Cortex of kidney (tissue), 1 donor: ENCODE data around the gene TMEM178B.
"Not testable (repeated sequence)": the region's sequence is repeated elsewhere in the genome, so short reads cannot be mapped to it uniquely, and the experiment has no call there.

Experiments
- DNase-seq: peaks from one replicate; lab custom pipeline; 2025; lab: John Stamatoyannopoulos, UW

Gene TMEM178B

DNA sequence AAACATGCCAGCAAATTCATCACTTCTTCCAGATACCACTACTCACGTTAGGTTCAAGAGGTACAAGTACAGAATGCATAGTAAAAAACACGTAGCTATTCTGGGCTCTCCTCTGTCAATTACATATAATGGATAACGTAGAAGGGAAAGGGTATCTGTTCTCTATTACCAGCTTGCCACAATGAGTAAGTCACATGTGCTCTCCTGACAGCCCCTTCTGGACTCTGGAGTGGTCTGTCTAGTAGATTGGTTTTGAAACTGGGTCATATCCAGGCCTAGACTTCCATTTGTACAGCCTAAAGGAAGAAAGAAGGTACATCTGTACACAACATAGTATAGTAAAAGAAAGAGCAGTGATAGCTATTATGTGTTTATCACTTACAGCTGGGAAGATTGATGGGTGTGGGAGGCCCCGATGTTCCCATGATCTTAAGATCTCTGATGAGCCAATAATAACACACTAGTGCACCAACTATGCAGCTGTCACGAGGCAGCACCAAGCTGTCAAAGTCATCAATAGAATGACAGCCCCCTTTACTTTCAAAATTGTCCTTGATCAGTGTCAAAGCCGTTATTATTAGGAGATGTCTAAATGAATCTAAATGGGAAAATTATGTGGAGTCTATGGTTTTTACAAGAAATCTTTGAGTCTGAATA is 315.4 kb downstream of the TMEM178B start:
- no peak for DNase-seq

- DNase-seq: no peak
Observed at GRCh38 chr7:141390339-141390738, 316.5 kb downstream of the TMEM178B start.

DNA sequence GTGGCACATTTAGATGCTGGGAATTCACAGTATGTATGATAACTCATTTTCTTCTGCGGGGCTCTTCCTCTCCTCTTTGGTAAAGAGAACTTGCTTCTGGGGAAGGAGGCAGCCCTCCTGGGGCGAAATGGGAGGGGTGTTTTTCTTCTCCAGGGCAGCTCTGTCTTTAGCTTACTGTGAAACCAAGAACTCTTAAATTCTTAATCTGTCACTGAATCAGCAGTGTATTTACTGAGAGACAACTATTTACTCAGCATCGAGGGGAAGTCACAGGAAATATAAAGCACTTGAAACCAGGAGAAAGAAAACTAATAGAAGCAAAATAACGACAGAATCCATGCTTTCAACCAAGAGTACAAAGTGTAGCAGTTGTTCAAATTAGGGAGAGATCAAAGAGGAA is 319.2 kb downstream of the TMEM178B start:
- DNase-seq: no peak

- DNase-seq: no peak
Observed at GRCh38 chr7:141397236-141398163, 323.6 kb downstream of the TMEM178B start.

DNA sequence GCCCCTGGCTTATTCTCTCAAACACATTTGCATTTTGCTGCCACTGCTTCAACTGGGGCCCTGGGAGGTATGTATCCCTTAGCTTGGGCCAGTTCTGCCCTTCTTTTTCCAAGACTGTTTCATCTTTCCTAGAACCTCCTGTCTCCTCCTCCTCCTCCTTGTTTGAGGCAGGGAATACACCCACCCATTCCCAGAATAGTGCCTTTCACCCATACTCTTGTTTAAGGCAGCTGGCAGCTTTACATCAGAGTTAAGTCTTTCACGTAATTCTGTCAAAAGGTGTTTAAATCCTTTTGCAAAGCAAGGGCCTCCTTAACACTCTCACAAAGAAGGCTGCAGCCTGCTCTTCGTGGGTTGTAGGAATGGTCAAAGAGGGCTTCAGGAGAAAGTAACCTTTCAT is 326.5 kb downstream of the TMEM178B start:
- no peak for DNase-seq

GRCh38 chr7:141402277-141402996 is 328.6 kb downstream of the TMEM178B start:
- DNase-seq: no peak

DNA sequence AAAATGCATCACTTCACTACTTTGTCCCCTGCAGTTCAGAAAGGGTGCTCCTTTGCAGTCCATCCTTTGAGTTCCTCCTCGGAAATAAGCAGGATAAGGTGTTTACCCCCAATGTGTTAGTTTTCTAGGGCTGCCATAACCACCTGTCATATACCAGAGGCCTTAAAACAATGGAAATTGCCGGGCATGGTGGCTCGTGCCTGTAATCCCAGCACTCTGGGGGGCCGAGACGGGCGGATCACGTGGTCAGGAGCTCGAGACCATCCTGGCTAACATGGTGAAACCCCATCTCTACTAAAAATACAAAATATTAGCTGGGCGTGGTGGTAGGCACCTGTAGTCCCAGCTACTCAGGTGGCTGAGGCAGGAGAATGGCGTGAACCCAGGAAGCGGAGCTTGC is 330.0 kb downstream of the TMEM178B start:
- not testable (repeated sequence) for DNase-seq

DNA sequence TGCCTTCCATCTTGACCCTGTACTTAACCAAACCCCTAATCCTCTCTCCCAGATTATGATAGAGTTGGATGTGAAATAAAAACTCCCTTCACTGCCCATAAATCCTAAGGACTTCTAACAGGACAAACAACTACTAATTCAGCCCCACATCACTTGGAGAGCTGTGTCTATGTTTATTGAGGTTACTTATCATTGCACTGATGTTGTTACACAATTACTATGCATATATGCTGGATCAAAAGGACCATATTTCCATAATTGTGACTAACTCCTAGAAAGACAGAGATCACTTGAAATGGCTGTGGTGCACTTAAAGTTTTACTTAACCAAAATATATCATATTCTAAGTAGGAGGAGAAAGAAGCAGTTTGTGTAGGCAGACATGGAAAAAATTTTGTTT is 332.5 kb downstream of the TMEM178B start:
- no peak for DNase-seq

DNA sequence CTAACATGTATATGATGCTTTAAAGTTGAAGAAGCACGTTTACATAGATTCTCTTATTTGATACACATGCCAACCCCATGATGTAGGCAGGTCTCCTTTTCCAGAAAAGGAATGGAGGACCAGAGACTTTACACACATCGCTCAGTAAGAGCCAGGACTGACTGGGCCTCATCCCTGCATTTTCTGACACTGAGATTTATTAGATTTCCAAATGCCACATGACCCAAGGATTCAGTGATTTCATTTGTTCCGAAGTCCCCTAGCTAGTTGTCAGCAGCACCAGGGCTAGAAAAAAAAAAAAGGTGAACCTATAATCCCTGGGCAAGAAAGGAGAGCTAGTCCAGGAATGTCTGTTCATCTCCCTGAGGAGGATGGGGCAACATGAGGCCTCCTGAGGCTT is 334.0 kb downstream of the TMEM178B start:
- no peak for DNase-seq

GRCh38 chr7:141408440-141408839 is 334.6 kb downstream of the TMEM178B start:
- no peak for DNase-seq

DNA sequence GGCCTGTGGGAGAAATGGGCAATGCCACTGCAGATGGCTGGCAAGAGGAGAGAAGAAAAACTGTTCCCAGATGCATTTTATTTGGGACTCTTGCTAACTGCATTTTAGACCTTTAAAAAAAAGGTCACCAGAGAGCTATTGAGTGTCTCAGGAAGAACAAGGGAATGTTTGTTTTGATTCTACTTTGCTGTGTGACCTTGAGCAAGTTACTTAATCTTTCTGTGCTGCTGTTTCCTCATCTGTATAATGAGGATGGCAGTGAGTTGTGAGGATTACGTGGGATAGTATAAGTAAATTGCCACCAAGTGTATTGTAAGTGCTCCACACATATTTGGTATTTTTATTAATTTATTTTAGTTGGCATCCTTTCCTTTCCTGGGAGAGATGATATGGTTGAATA is 335.4 kb downstream of the TMEM178B start:
- DNase-seq: no peak

GRCh38 chr7:141409801-141410329 is 336.0 kb downstream of the TMEM178B start:
- DNase-seq: no peak

- DNase-seq: no peak
Observed at GRCh38 chr7:141410353-141411000, 336.6 kb downstream of the TMEM178B start.

DNA sequence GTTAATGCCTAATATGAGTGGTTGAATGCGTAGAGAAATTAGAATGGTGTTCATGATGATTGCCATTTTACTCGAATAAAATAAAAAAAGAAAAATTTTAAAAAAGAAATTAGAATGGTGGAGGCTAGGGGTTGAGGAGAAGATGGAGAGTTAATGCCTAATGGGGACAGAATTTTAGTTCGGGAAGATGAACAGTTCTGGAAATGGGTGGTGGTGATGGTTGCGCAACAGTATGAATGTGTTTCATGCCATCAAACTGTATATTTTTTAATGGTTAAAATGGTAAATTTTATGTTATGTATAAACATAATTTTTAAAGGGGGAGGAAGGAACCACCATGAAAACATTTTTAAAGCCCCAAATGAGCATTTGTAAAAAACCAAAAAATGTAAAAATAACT is 337.3 kb downstream of the TMEM178B start:
- DNase-seq: no peak

GRCh38 chr7:141415999-141416398 is 342.1 kb downstream of the TMEM178B start:
- DNase-seq: no peak

DNA sequence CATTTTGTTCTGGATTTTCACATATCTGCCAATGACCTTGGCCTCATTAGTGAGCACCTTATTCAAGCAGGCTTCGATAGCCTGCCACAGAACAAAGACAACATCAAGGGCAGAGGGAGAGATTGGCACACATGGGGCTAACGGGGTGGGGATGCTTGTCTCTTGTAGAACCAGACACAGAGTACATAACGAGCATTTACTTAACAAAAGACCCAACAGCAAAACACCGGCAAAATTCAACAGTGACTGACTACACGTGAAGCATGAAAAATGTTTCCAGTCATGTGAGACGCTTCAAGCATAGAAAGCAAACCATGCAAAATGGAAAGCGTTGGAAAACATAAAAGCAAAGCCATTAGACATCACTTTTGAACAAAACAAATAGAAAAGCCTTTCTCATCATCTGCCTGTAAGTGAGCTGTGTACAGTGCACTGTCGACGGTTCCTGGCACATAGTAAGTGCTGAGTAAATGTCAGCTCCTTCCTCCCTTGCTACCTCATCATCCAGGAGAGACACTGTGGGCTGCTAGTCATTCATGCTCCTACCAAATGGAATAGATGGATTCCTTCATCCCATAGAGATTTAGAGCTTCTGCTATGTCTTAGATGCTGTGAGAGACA is 342.9 kb downstream of the TMEM178B start:
- DNase-seq: no peak

DNA sequence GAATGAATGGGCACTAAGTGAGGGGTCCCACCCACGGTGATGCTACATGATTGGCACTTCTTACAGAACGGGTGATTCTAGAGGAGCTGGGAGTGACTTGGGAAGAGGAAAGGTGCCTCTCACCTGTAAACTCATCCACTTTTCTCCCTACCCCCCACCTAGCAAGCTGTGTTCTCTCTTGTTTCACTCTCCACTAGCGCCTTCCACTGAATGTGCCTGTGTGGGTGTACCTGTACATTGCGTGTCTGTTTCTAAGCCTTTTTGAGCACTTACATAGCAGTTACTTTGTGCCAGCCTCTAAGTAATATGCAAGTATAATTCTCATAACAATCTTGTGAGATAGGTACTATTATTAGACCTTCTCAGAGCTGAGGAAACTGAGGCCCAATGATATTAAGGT is 343.6 kb downstream of the TMEM178B start:
- no peak for DNase-seq

DNA sequence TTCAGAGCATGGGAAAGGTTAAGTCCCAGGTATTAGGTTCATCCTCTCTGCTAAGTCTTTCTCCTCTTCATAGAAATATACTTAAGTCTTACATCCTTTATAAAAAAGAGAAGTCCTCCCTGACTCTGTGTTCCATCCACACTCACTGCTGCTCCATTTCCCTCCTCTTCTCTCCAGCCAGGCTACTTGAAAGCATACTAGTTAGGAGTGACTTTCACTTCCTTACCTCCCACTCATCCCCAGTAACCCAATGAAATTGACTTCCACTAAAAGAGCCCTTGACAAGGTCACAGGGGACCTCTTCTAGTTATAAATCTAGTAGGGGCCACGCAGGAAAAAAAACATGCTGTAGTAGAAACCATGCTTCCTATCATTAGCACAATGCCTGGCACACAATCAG is 344.2 kb downstream of the TMEM178B start:
- no peak for DNase-seq

DNA sequence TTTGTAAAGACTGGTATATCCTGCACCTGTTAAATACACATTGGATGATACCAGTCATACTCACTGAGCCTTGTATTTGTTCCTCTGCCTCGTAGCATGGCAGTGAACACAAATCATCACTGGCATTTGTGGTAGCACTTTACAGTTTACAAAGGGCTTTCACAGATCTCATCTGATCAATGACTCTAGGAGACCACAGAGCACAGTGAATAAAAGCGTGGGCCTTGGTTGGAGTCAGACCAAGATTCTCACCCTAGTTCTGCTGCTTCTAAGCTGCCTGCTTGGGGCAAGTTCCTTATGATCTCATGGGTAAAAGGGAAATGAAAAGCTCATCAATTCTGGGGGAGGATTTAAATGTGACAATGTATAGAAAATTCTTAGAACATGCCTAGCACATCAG is 347.4 kb downstream of the TMEM178B start:
- no peak for DNase-seq

DNA sequence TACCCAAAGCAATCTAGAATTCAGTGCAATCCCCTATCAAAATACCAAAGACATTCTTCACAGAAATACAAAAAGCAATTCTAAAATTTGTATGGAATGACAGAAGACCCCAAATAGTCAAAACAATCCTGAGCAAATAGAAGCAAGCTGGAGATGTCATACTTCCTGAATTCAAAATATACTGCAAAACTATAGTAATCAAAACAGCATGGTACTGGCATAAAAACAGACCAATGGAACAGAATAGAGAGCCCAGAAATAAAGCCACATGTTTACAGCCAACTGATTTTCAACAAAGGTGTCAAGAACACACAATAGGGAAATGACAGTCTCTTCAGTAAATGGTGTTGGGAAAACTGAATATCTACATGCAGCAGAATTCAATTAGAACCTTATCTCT is 353.3 kb downstream of the TMEM178B start:
- no peak for DNase-seq

DNA sequence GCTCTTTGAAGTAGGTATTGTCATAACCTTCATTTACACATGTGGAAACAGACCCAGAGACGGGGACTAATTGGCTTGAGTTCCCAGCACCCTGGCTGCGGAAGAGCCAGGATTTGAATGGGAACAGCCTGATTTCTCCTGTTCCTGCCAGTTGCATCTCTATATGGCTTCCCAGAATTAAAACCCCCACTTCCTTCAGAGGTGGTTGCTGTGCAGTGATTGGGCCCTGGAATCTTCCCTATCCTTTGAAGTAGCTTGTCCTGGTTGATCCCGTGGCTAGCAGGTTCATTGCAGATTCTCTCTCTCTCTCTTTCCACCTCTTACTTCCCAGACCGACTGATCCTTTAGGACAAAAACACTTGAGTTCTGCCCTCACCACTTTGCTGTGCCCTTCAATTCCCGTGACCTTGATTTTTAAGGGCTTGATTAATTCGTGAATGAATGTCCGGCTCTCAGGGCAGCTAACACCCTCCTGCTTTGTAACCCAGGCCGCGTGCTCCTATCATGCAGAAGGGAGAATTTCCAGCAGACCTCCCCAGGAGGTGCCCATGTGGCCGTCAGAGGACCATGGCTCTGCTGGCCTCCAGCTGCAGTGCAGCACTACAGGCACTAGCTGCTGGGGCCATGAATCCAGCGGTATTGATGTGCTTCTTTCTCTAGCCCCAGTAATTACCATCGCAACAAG is 356.7 kb downstream of the TMEM178B start:
- DNase-seq: no peak
